Common myeloid progenitor, CD34-positive (primary cell): Measurements from ENCODE around the gene TECRL. TPM values are rescaled to one million over a fixed set of nuclear protein-coding genes. Genes with fewer than 3 reads are reported as not detected.

Experiments
- CTCF ChIA-PET: fragments of 350-600 bp; sonication (Branson Sonifier 250); formaldehyde crosslinking; loops from one replicate; lab custom pipeline; 2021; ENCODE audit warnings: antibody characterized with exemption; lab: Charles Lee
- POLR2A ChIA-PET: fragments of 350-600 bp; sonication (Branson Sonifier 250); formaldehyde crosslinking; loops from one replicate; lab custom pipeline; 2021; ENCODE audit warnings: antibody characterized with exemption; lab: Charles Lee
- DNase-seq, 3 donors: peaks; one replicate each; pipeline versions ENCODE4 v3.0.0 to v3.0.0-alpha.2; 2013
- H3K27ac ChIP-seq, 2 experiments: 1 replicate in 1 of 2; 2 replicates in 1 of 2; pipeline ENCODE4 v1.7.0; 2013; ENCODE audit warnings: inconsistent platforms in 2 of 2, low read length in 2 of 2, mild to moderate bottlenecking in 2 of 2, low read depth in 1 of 2, moderate library complexity in 1 of 2; ENCODE audit not compliant: severe bottlenecking in 2 of 2, insufficient read depth in 1 of 2, poor library complexity in 1 of 2
- H3K27me3 ChIP-seq, 5 experiments: replicated peaks in 2 of 5; 1 replicate in 3 of 5; 2 replicates in 2 of 5; pipeline versions ENCODE4 v1.6.1 to v1.7.0; 2013; ENCODE audit warnings: low read length in 4 of 5, mild to moderate bottlenecking in 2 of 5, moderate library complexity in 2 of 5, inconsistent platforms in 1 of 5; ENCODE audit not compliant: insufficient read depth in 5 of 5, control insufficient read depth in 4 of 5
- H3K36me3 ChIP-seq, 4 experiments: 1 replicate in 2 of 4; 2 replicates in 2 of 4; pipeline versions ENCODE4 v1.6.1 to v1.7.0; 2013; ENCODE audit warnings: low read length in 3 of 4, control low read depth in 1 of 4, mild to moderate bottlenecking in 1 of 4; ENCODE audit not compliant: control insufficient read depth in 4 of 4, insufficient read depth in 4 of 4
- H3K4me1 ChIP-seq, 4 experiments: 1 replicate in 3 of 4; 2 replicates in 1 of 4; pipeline versions ENCODE4 v1.6.1 to v1.7.1; 2013; ENCODE audit warnings: low read length in 3 of 4, mild to moderate bottlenecking in 3 of 4, control low read depth in 1 of 4, inconsistent platforms in 1 of 4, moderate library complexity in 1 of 4; ENCODE audit not compliant: control insufficient read depth in 4 of 4, insufficient read depth in 4 of 4; ENCODE audit errors: control extremely low read depth in 1 of 4
- H3K4me3 ChIP-seq, 7 experiments: 1 replicate in 4 of 7; 2 replicates in 3 of 7; pipeline versions ENCODE4 v1.5.1 to v1.7.0; 2013; ENCODE audit warnings: mild to moderate bottlenecking in 7 of 7, low read length in 6 of 7, moderate library complexity in 6 of 7, inconsistent platforms in 2 of 7, low read depth in 2 of 7, control low read depth in 1 of 7; ENCODE audit not compliant: insufficient read depth in 4 of 7, control insufficient read depth in 1 of 7; ENCODE audit errors: extremely low read depth in 1 of 7
- H3K9me3 ChIP-seq, 5 experiments: 1 replicate in 4 of 5; 2 replicates in 1 of 5; pipeline versions ENCODE4 v1.6.1 to v1.7.1; 2013; ENCODE audit warnings: low read length in 4 of 5, mild to moderate bottlenecking in 2 of 5, inconsistent platforms in 1 of 5, low read depth in 1 of 5, moderate library complexity in 1 of 5; ENCODE audit not compliant: control insufficient read depth in 4 of 5, insufficient read depth in 2 of 5; ENCODE audit errors: control extremely low read depth in 1 of 5
- WGBS: methylation state at CpG from one replicate; pipeline ENCODE4 v1.1.5; 2013; ENCODE audit not compliant: insufficient coverage; 5-methylcytosine and 5-hydroxymethylcytosine counted together
- polyA plus RNA-seq: library from polyadenylated mRNA; unstranded; fragments of 120-200 nt; gene quantifications from one replicate; pipeline ENCODE4 v1.2.1, GENCODE V29; 2013

TECRL gene
- not detected for polyA plus RNA-seq

GRCh38 chr4:64409300-64409699 is at the start of gene TECRL:
TSS of gene TECRL (minus strand) at chr4:64409450. CDS start at chr4:64409351, 99 bp downstream.
- CTCF ChIA-PET: no interaction called here
- H3K27me3 ChIP-seq: no peaks in the 10 kb centered on the region
- no peak within 1 kb of the TSS for H3K4me3 ChIP-seq
- no peaks in the 10 kb centered on the region for H3K36me3 ChIP-seq
- 100% methylated on average over 3 of the region's 4 CpGs for WGBS
- POLR2A ChIA-PET: no interaction called here
- no peak within 1 kb of the TSS for H3K27ac ChIP-seq
- no peak for DNase-seq
- no peaks in the 10 kb centered on the region for H3K4me1 ChIP-seq
- no peaks in the 10 kb centered on the region for H3K9me3 ChIP-seq

DNA sequence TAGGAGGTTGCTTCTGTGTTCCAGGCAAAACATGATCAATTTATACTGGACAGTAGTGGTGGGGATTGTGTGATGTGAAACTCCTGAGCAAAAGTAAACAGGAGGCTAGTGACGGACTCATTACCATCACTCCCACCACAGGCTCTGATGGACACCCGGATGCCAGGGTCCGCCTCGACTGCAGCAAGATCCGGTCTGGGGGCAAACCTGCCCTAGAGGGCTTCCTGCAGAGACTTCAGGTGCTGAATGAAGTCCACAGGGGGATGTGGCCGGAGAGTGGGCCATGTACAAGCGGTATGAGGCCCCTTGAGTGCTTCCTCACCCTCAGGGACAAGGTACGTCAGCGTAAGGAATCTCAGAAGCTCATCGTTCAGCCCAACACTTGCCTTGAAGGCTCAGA is 23.4 kb upstream of the TECRL start:
- Histone ChIP-seq H3K9me3 (peaks cover 0 to 6% (median 0%) of the 10 kb centered on the region in 5 experiments), H3K36me3 (no peaks in the 10 kb centered on the region), H3K4me1 (no peaks in the 10 kb centered on the region), H3K4me3 (no peak overlapping the region), H3K27me3 (no peaks in the 10 kb centered on the region), H3K27ac (no peak overlapping the region)
- WGBS: 96% methylated on average over 9 of the region's 10 CpGs
- POLR2A ChIA-PET: no interaction called here
- DNase-seq: no peak
- CTCF ChIA-PET: no interaction called here

DNA sequence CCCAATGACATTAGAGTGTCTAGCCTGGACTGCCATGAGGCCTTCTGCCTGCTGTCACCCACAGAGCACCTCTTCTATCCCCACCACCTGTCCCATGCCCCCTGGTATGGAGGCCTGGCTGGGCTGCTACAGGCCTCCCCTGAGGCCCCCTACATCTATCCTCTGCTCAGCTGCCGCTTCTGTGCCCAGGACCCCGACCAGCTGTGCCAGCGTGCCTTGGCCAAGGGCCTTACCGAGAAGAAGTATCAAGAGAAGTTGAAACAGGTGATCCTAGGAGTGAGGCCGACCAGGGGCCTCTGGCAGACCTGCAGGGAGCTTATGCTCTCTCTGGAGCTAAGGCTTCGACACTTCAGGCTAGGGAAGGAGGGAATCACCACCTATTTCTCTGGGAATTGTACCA is 21.7 kb upstream of the TECRL start:
- Histone ChIP-seq H3K27ac (no peak overlapping the region), H3K4me3 (no peak overlapping the region), H3K27me3 (no peaks in the 10 kb centered on the region), H3K9me3 (peaks cover 0 to 6% (median 0%) of the 10 kb centered on the region in 5 experiments), H3K4me1 (no peaks in the 10 kb centered on the region), H3K36me3 (no peaks in the 10 kb centered on the region)
- 92% methylated on average over 6 of the region's 6 CpGs for WGBS
- DNase-seq: no peak
- CTCF ChIA-PET: no interaction called here
- POLR2A ChIA-PET: no interaction called here

DNA sequence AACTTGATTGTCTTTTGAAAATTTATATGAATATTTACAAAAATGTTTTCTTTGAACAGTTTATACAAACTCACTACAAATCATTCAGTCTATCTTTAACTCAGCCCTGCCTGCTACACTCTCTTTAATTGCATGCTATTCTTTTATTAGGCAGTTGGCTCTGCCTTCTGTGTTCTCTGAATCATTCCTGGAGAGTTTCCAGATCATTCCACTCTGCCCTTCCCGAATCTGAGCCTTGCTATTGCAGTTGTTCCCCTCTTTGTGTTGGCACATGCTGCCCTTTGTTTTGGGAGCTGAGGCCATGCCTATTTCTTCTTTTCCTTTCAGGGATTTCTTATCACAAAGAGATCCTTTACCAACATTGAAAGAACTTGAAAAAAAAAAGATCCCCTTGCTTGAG is 8.7 kb upstream of the TECRL start:
- no peak overlapping the region for H3K27ac ChIP-seq
- DNase-seq: no peak

GRCh38 chr4:64407000-64407399 is 2.2 kb downstream of the TECRL start:
- H3K27ac ChIP-seq: no peak overlapping the region
- H3K4me3 ChIP-seq: no peak overlapping the region
- ChIA-PET CTCF (no interaction called here), POLR2A (no interaction called here)
- H3K4me1 ChIP-seq: no peaks in the 10 kb centered on the region
- no peaks in the 10 kb centered on the region for H3K27me3 ChIP-seq
- DNase-seq: no peak
- WGBS: no CpG with 5 or more reads among the region's 1 CpG
- no peaks in the 10 kb centered on the region for H3K36me3 ChIP-seq
- no peaks in the 10 kb centered on the region for H3K9me3 ChIP-seq

More for the DNA sequence above, 8.7 kb upstream of the TECRL start:
- CTCF ChIA-PET: no interaction called here
- Histone ChIP-seq H3K36me3 (no peaks in the 10 kb centered on the region), H3K9me3 (no peaks in the 10 kb centered on the region), H3K4me3 (no peak overlapping the region), H3K4me1 (no peaks in the 10 kb centered on the region), H3K27me3 (no peaks in the 10 kb centered on the region)
- WGBS: 83% methylated on average over 1 of the region's 1 CpG
- POLR2A ChIA-PET: interaction anchor here (0.6 kb wide), 1 partner anchor 242 kb away, joined by 3 read pairs; no protein-coding TSS in a partner anchor

GRCh38 chr4:64405761-64406160 is 3.5 kb downstream of the TECRL start:
- Histone ChIP-seq H3K9me3 (no peaks in the 10 kb centered on the region), H3K27me3 (no peaks in the 10 kb centered on the region), H3K4me3 (no peak overlapping the region), H3K4me1 (no peaks in the 10 kb centered on the region), H3K27ac (no peak overlapping the region), H3K36me3 (no peaks in the 10 kb centered on the region)
- ChIA-PET POLR2A (no interaction called here), CTCF (no interaction called here)
- no peak for DNase-seq
- WGBS: 73% methylated on average over 4 of the region's 11 CpGs

GRCh38 chr4:64402684-64403083 is 6.6 kb downstream of the TECRL start:
- no peaks in the 10 kb centered on the region for H3K4me1 ChIP-seq
- H3K36me3 ChIP-seq: no peaks in the 10 kb centered on the region
- ChIA-PET CTCF (no interaction called here), POLR2A (no interaction called here)
- no peak overlapping the region for H3K27ac ChIP-seq
- no peaks in the 10 kb centered on the region for H3K9me3 ChIP-seq
- H3K4me3 ChIP-seq: no peak overlapping the region
- 55% methylated on average over 1 of the region's 2 CpGs for WGBS
- no peak for DNase-seq
- no peaks in the 10 kb centered on the region for H3K27me3 ChIP-seq
